HUES6 (cell line): ENCODE results near the gene CUX1.
"Not testable (repeated sequence)": the region's sequence is repeated elsewhere in the genome, so short reads cannot be mapped to it uniquely, and the experiment has no call there.

Experiments used
- H3K27ac ChIP-seq: 2 replicates; pipeline ENCODE4 v1.7.0; 2013; ENCODE audit warnings: low read depth, mild to moderate bottlenecking, low read length, inconsistent platforms
- H3K27me3 ChIP-seq: 2 replicates; pipeline ENCODE4 v1.6.1; 2013; ENCODE audit warnings: low read length; ENCODE audit not compliant: control insufficient read depth, insufficient read depth
- H3K36me3 ChIP-seq: 2 replicates; pipeline ENCODE4 v1.6.1; 2013; ENCODE audit warnings: low read length; ENCODE audit not compliant: control insufficient read depth, insufficient read depth
- H3K4me1 ChIP-seq: 2 replicates; pipeline ENCODE4 v1.6.1; 2013; ENCODE audit warnings: low read length; ENCODE audit not compliant: control insufficient read depth, insufficient read depth
- H3K4me3 ChIP-seq: 2 replicates; pipeline ENCODE4 v1.5.1; 2013; ENCODE audit warnings: low read depth, low read length
- H3K9ac ChIP-seq: one replicate; pipeline ENCODE4 v1.6.1; 2013; ENCODE audit warnings: mild to moderate bottlenecking, low read length
- H3K9me3 ChIP-seq: 2 replicates; pipeline ENCODE4 v1.6.1; 2013; ENCODE audit warnings: low read depth, low read length; ENCODE audit not compliant: control insufficient read depth, insufficient read depth

Gene CUX1

DNA sequence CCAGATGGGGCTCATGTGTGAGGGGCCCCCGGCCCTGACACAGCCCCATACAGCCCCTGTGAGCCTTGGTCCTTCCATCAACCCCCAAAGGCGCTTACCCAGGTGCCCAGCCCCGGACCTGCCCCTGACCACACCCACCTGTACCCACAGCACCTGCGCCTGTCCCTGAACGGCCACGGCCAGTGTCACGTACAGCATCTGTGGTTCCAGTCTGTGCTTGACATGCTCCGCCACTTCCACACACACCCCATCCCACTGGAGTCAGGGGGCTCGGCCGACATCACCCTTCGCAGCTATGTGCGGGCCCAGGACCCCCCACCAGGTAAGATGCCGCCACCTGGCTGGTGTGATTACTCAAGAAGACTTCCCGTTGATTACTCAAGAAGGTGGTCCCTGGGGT, 502.8 kb downstream of the CUX1 start:
- no peak overlapping the region for H3K27ac ChIP-seq
- peaks cover 2% of the 10 kb centered on the region; the same call in 1 of the 2 replicates for H3K36me3 ChIP-seq
- H3K9me3 ChIP-seq: no peaks in the 10 kb centered on the region
- H3K9ac ChIP-seq: no peak overlapping the region
- no peak overlapping the region for H3K4me3 ChIP-seq
- H3K4me1 ChIP-seq: peaks cover 20% of the 10 kb centered on the region
- peaks cover 16% of the 10 kb centered on the region; the same call in 1 of the 2 replicates for H3K27me3 ChIP-seq

DNA sequence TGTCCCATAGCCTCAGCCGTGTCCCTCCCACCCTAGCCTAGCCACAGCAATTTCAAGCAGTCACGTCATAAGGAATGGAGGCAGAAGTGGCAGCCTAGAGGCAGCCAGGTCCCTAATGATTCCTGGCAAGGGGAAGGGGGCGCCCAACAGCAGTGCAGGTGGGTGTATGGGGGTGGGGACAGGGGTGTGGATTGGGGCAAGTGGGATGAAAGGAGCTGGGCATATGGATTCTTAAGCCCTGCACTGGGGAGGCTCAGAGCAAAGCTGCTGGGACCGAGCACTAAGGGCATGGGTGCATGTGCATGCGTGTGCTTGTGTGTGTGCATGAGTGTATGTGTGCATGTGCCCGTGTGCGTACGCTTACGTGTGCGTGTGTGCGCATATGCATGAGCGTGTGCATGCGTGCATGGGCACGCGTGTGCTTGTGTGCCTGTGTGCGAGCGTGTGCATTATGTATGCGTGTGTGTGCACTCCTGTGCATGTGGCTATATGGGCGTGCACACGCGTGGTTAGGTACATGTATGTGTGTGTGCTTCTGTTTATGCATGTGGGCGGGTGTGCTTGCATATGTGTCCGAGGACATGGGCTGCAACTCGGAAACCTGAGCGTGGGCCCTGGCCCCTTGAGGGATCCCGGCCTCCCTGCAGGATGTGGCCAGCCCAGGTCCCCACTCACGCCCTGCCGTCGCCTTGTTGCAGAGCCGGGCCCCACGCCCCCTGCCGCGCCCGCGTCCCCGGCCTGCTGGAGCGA, 503.4 kb downstream of the CUX1 start:
- H3K27me3 ChIP-seq: peaks cover 16% of the 10 kb centered on the region; the same call in 1 of the 2 replicates
- peak overlapping the region; percentile 16 for H3K4me3 ChIP-seq
- no peak overlapping the region for H3K9ac ChIP-seq
- H3K27ac ChIP-seq: no peak overlapping the region
- peaks cover 2% of the 10 kb centered on the region; the same call in 1 of the 2 replicates for H3K36me3 ChIP-seq
- H3K4me1 ChIP-seq: peaks cover 20% of the 10 kb centered on the region
- H3K9me3 ChIP-seq: no peaks in the 10 kb centered on the region

DNA sequence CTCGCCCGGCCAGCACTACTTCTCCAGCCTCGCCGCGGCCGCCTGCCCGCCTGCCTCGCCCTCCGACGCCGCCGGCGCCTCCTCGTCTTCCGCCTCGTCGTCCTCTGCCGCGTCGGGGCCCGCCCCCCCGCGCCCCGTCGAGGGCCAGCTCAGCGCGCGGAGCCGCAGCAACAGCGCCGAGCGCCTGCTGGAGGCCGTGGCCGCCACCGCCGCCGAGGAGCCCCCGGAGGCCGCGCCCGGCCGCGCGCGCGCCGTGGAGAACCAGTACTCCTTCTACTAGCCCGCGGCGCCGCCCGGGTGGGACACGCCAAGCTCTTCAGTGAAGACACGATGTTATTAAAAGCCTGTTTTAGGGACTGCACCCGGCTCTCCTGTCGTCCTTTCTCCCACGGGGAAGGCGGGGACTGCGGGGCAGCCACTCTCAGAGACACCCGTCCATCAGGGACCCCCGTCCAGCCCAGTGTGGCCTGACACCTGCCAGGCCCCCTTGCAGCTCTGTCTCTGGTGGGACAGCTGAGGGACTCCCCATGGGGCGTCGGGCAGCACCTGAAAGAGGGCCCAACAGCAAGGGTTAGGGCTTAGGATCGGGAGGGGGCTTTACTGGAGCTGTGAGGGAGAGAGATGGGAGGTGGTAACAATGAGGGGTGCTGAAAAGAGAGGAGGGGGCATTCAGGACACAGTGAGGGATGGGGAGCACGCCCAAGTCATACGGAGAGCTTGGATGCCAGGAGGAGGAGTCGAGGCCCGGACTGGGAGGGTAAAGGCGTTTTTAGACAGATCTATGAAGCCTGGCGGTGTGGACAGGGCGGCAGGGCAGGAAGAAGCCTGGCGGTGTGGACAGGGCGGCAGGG, 504.1 kb downstream of the CUX1 start:
- Histone ChIP-seq H3K27ac (no peak overlapping the region), H3K4me1 (peaks cover 20% of the 10 kb centered on the region), H3K36me3 (peaks cover 2% of the 10 kb centered on the region; the same call in 1 of the 2 replicates), H3K4me3 (peak overlapping the region; percentile 32), H3K9me3 (no peaks in the 10 kb centered on the region), H3K27me3 (peaks cover 16% of the 10 kb centered on the region; the same call in 1 of the 2 replicates), H3K9ac (no peak overlapping the region)

DNA sequence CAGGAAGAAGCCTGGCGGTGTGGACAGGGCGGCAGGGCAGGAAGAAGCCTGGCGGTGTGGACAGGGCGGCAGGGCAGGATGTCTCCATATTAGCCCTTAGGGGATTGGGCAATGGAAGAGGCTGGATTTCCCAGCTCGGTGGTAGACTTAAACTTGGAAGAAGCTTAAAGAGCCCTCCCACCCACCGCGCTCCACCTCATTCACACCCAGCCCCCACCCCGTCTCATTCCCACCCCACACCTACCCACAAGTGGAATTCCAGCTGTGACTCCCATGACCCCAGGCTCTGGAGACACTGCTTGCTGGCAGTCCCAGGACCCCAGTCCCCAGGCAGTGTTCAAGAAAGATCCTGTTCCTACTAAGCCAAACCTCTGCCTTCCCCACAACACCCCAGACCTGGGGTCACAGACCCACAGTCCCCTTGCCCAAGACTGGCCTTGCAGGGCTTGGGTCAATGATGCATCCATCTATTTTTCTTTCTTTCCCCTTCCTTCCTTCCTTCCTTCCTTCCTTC, 504.8 kb downstream of the CUX1 start:
- peaks cover 17% of the 10 kb centered on the region for H3K4me1 ChIP-seq
- H3K4me3 ChIP-seq: no peak overlapping the region
- no peak overlapping the region for H3K27ac ChIP-seq
- H3K9me3 ChIP-seq: no peaks in the 10 kb centered on the region
- H3K36me3 ChIP-seq: peaks cover 2% of the 10 kb centered on the region; the same call in 1 of the 2 replicates
- no peak overlapping the region for H3K9ac ChIP-seq
- peaks cover 16% of the 10 kb centered on the region; the same call in 1 of the 2 replicates for H3K27me3 ChIP-seq

DNA sequence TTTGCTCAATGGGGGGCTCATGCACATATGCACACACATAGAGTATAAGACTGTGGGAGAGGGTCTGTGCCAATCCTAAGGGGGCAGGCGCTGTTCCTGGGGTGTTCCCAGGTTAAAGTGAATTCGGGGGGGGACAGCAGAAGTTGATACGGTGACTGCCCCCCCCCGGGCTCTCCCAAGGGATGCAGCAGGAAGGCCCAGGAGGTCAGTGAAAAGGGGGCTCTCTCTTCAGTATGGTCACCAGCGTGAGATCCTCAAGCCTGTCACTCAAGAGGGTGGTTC, 506.4 kb downstream of the CUX1 start:
- H3K27me3 ChIP-seq: peaks cover 16% of the 10 kb centered on the region; the same call in 1 of the 2 replicates
- no peak overlapping the region for H3K4me3 ChIP-seq
- H3K27ac ChIP-seq: no peak overlapping the region
- no peaks in the 10 kb centered on the region for H3K9me3 ChIP-seq
- no peaks in the 10 kb centered on the region for H3K36me3 ChIP-seq
- no peak overlapping the region for H3K9ac ChIP-seq
- H3K4me1 ChIP-seq: peaks cover 10% of the 10 kb centered on the region

DNA sequence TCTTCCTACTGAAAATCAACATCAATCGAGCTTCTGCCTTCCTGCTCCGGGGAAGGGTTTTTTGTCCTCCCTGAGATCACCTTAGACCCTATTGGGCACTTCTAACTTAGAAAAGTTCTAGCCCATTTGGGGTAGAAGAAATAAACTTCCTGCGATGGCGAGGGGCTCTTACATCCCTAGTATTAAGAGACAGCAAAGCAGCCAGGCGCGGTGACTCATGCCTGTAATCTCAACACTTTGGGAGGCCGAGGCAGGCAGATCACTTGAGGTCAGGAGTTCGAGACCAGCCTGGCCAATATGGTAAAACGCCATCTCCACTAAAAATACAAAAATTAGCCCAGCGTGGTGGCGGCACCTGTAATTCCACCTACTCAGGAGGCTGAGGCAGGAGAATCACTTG, 507.7 kb downstream of the CUX1 start:
- not testable (repeated sequence) for H3K27ac ChIP-seq, H3K9me3 ChIP-seq, H3K9ac ChIP-seq, H3K4me3 ChIP-seq, H3K36me3 ChIP-seq
- H3K4me1 ChIP-seq: peaks cover 10% of the 10 kb centered on the region
- H3K27me3 ChIP-seq: peaks cover 16% of the 10 kb centered on the region; the same call in 1 of the 2 replicates

DNA sequence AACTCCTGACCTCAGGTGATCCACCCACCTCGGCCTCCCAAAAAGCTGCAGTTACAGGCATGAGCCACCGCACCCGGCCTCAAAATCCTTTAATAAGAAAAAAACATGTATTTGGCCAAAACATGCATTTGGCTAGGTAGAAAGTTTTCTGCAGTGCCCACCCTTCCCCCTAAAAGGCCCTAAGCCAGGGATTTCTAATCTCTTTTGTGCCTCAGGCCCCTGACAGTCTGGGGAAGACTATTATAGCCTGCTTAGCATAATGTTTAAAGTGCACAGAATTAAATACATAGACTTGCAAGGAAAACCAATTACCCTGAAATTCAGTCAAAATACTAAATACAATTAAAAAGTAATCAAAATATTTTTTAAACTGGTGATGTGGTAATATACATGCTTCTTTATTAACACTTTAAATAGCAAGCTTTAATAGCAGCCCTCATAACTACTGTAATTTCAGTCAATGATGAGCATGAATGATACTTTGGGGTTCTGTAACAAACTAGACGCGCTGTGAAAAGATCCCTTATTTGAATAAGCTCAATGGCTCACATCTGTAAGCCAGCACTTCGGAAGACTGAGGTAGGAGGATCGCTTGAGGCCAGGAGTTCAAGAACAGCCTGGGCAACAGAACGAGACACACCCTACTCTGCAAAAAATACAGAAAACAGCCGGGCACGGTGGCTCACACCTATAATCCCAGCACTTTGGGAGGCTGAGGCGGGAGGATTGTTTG, 508.9 kb downstream of the CUX1 start:
- Histone ChIP-seq H3K4me1 (peaks cover 6% of the 10 kb centered on the region), H3K27ac (no peak overlapping the region), H3K9ac (no peak overlapping the region), H3K4me3 (no peak overlapping the region), H3K27me3 (peaks cover 12% of the 10 kb centered on the region; the same call in 1 of the 2 replicates), H3K36me3 (no peaks in the 10 kb centered on the region), H3K9me3 (no peaks in the 10 kb centered on the region)

DNA sequence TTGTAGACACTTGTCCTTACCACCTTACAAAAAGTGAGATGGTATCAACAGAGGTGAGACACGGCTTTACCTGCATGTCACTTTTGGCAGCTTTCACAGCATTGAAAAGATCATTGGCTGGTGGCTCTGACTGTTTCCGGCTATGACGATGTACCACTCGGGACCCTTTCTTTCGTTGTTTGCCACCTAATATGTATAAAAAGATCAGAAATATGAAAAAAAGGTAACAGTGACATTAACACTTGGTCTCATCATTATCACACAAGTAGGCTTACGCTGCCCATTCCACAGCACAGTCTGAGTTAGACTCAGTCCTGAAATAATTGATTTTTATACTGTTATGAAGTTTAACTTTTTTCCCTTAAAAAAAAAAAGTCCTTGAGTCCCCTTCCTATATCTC, 509.8 kb downstream of the CUX1 start:
- not testable (repeated sequence) for H3K4me1 ChIP-seq, H3K9ac ChIP-seq, H3K9me3 ChIP-seq

DNA sequence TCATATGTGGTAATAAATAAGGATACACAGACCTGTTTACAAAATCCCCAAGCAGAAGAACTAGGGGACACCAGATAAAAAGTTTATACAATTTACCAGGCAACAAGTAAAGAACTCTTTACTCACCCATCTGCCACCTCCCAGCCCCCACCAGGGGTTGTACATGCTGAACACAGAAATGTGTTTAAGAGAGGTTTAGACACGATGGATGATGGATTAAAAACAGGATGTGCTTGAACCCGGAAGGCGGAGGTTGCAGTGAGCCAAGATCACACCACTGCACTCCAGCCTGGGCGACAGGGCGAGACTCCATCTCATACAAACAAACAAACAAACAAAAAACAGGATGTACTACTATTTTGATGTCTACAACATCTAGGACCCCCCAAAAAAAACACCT, 511.4 kb downstream of the CUX1 start:
- H3K4me1 ChIP-seq, H3K9ac ChIP-seq, H3K4me3 ChIP-seq, H3K36me3 ChIP-seq, H3K9me3 ChIP-seq, H3K27me3 ChIP-seq, H3K27ac ChIP-seq: not testable (repeated sequence)

More for the DNA sequence above, 509.8 kb downstream of the CUX1 start:
- H3K27me3 ChIP-seq, H3K36me3 ChIP-seq, H3K4me3 ChIP-seq, H3K27ac ChIP-seq: not testable (repeated sequence)

DNA sequence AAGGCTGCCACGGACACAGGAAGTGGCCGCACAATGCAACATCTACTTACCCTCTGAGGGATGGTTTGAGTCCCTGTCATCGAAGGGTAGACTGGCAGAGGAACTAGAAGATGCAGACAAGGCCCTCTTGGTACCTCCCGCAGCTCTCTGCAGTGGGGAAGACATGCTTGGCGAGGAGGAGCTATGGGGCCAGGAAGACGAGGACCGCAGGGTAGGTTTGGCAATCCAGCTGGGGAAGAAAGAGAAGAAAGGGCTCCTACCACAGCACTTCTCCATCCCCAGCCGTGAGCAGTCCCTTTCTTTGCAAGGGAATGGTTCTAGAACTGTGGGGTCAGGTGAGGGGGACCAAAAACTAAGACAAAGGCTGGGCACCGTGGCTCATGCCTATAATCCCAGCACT, 511.9 kb downstream of the CUX1 start:
- not testable (repeated sequence) for H3K27ac ChIP-seq, H3K4me1 ChIP-seq, H3K9ac ChIP-seq, H3K27me3 ChIP-seq, H3K36me3 ChIP-seq, H3K4me3 ChIP-seq, H3K9me3 ChIP-seq
